HepG2 (cell line): ENCODE measurements around the gene CCDC14.

ENCODE experiments used
- ARNT ChIP-seq: fragments of 450-650 bp; IDR thresholded peaks from 2 replicates; pipeline ENCODE4 v1.6.1; 2017
- ELF4 ChIP-seq: sonication (generic); formaldehyde crosslinking; IDR thresholded peaks from 2 replicates; pipeline ENCODE4 v1.5.0; 2020; ENCODE audit warnings: missing genetic modification reagents, mild to moderate bottlenecking, moderate library complexity, borderline replicate concordance
- GZF1 ChIP-seq: sonication (generic); formaldehyde crosslinking; IDR thresholded peaks from 2 replicates; pipeline ENCODE4 v1.5.1; 2020; ENCODE audit warnings: mild to moderate bottlenecking, missing genetic modification reagents
- IRF2 ChIP-seq: IDR thresholded peaks from 2 replicates; pipeline ENCODE4 v1.6.1; 2018; ENCODE audit warnings: missing genetic modification reagents, missing compliant biosample characterization
- KDM5A ChIP-seq: fragments of 200-600 bp; sonication (generic); IDR thresholded peaks from 2 replicates; pipeline ENCODE4 v1.7.0; 2018; ENCODE audit warnings: antibody characterized with exemption, mild to moderate bottlenecking, low read length, borderline replicate concordance
- PHF5A ChIP-seq: IDR thresholded peaks from one replicate; pipeline ENCODE4 v1.6.1; 2018; ENCODE audit warnings: low read depth, missing genetic modification reagents; ENCODE audit not compliant: unreplicated experiment
- POLR2AphosphoS5 ChIP-seq: IDR thresholded peaks from 2 replicates; pipeline ENCODE4 v1.6.1; 2012; ENCODE audit warnings: low read depth, low read length
- ZNF143 ChIP-seq: sonication (generic); formaldehyde crosslinking; IDR thresholded peaks from 2 replicates; pipeline ENCODE4 v1.4.0; 2020; ENCODE audit warnings: missing genetic modification reagents
- TF ChIP-seq, protein P1 (sequence below): sonication (generic); formaldehyde crosslinking; IDR thresholded peaks from 2 replicates; pipeline ENCODE4 v1.4.0; 2020; ENCODE audit warnings: missing genetic modification reagents, mild to moderate bottlenecking, borderline replicate concordance
- TF ChIP-seq, protein P2 (sequence below): sonication (generic); formaldehyde crosslinking; IDR thresholded peaks from 2 replicates; pipeline ENCODE4 v1.5.0; 2020; ENCODE audit warnings: mild to moderate bottlenecking, missing genetic modification reagents, moderate library complexity
- TF ChIP-seq, protein P3 (sequence below): sonication (generic); formaldehyde crosslinking; IDR thresholded peaks from 2 replicates; pipeline ENCODE4 v1.8.0; 2022; ENCODE audit warnings: mild to moderate bottlenecking, missing genetic modification reagents, borderline replicate concordance
- TF ChIP-seq, protein P4 (sequence below): sonication (generic); formaldehyde crosslinking; IDR thresholded peaks from 2 replicates; pipeline ENCODE4 v1.5.0; 2020; ENCODE audit warnings: mild to moderate bottlenecking, low read depth, missing genetic modification reagents, borderline replicate concordance

DNA sequence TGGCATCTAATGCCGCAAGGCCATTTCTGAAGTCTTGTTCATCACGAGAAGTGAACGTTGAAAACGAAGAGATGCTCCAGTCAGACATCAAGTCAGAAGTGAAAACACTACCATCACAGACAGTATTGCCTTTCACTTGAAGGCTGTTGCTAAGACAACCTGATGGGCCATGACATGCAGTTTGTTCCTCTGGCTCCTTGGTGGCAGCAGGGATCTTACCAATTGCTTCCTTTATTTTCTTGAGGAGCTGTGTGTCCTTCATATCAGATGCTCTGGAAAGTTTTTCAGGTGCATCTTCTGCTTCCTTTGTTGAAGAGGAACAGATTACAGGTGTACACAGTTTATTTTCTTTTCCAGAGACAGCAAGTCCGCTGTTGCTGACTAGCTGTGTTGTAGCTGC is 46.2 kb downstream of the CCDC14 start:
- TF ChIP-seq, protein P1, sequence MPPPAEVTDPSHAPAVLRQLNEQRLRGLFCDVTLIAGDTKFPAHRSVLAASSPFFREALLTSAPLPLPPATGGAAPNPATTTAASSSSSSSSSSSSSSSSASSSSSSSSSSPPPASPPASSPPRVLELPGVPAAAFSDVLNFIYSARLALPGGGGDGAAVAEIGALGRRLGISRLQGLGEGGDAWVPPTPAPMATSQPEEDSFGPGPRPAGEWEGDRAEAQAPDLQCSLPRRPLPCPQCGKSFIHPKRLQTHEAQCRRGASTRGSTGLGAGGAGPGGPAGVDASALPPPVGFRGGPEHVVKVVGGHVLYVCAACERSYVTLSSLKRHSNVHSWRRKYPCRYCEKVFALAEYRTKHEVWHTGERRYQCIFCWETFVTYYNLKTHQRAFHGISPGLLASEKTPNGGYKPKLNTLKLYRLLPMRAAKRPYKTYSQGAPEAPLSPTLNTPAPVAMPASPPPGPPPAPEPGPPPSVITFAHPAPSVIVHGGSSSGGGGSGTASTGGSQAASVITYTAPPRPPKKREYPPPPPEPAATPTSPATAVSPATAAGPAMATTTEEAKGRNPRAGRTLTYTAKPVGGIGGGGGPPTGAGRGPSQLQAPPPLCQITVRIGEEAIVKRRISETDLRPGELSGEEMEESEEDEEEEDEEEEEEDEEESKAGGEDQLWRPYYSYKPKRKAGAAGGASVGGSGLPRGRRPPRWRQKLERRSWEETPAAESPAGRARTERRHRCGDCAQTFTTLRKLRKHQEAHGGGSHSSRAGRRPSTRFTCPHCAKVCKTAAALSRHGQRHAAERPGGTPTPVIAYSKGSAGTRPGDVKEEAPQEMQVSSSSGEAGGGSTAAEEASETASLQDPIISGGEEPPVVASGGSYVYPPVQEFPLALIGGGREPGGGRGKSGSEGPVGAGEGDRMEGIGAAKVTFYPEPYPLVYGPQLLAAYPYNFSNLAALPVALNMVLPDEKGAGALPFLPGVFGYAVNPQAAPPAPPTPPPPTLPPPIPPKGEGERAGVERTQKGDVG, result no peak
- TF ChIP-seq ELF4 (CRISPR knock-in tag), result no peak
- TF ChIP-seq, protein P2, sequence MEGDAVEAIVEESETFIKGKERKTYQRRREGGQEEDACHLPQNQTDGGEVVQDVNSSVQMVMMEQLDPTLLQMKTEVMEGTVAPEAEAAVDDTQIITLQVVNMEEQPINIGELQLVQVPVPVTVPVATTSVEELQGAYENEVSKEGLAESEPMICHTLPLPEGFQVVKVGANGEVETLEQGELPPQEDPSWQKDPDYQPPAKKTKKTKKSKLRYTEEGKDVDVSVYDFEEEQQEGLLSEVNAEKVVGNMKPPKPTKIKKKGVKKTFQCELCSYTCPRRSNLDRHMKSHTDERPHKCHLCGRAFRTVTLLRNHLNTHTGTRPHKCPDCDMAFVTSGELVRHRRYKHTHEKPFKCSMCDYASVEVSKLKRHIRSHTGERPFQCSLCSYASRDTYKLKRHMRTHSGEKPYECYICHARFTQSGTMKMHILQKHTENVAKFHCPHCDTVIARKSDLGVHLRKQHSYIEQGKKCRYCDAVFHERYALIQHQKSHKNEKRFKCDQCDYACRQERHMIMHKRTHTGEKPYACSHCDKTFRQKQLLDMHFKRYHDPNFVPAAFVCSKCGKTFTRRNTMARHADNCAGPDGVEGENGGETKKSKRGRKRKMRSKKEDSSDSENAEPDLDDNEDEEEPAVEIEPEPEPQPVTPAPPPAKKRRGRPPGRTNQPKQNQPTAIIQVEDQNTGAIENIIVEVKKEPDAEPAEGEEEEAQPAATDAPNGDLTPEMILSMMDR, result no peak
- TF ChIP-seq ZNF143 (CRISPR knock-in tag), result no peak
- no peak for TF ChIP-seq IRF2
- no peak for TF ChIP-seq ARNT
- no peak for TF ChIP-seq GZF1 (CRISPR knock-in tag)
- TF ChIP-seq, protein P3, sequence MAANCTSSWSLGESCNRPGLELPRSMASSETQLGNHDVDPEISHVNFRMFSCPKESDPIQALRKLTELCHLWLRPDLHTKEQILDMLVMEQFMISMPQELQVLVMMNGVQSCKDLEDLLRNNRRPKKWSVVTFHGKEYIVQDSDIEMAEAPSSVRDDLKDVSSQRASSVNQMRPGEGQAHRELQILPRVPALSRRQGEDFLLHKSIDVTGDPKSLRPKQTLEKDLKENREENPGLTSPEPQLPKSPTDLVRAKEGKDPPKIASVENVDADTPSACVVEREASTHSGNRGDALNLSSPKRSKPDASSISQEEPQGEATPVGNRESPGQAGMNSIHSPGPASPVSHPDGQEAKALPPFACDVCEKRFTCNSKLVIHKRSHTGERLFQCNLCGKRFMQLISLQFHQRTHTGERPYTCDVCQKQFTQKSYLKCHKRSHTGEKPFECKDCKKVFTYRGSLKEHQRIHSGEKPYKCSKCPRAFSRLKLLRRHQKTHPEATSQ, result no peak
- TF ChIP-seq, protein P4, sequence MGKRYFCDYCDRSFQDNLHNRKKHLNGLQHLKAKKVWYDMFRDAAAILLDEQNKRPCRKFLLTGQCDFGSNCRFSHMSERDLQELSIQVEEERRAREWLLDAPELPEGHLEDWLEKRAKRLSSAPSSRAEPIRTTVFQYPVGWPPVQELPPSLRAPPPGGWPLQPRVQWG, result no peak
- TF ChIP-seq KDM5A, result no peak
- TF ChIP-seq POLR2AphosphoS5, result no peak
- TF ChIP-seq PHF5A, result no peak
